HG03060 (cell line): ENCODE results near the gene ATXN1.
A peak's percentile ranks its signal among the peaks of the same experiment; 100 is the strongest.

Experiments
- ATAC-seq: cut with Tn5 transposase; IDR thresholded peaks from one replicate; pipeline ENCODE4 v1.9.1; 2021; ENCODE audit warnings: low read depth, moderate number of reproducible peaks; ENCODE audit not compliant: unreplicated experiment

The ATXN1 gene

GRCh38 chr6:16434885-16435284 lies 326.4 kb downstream of the ATXN1 start:
- ATAC-seq, result no peak

GRCh38 chr6:16433338-16433890 lies 327.8 kb downstream of the ATXN1 start:
- ATAC-seq, result no peak

GRCh38 chr6:16432075-16433032 lies 328.9 kb downstream of the ATXN1 start:
- ATAC-seq, result peak; percentile 58

- ATAC-seq, result no peak
Observed at GRCh38 chr6:16431106-16431505, 330.2 kb downstream of the ATXN1 start.

GRCh38 chr6:16430391-16431089 lies 330.7 kb downstream of the ATXN1 start:
- ATAC-seq, result no peak

- ATAC-seq, result no peak
Observed at GRCh38 chr6:16429669-16430068, 331.6 kb downstream of the ATXN1 start.

GRCh38 chr6:16427124-16427523 lies 334.1 kb downstream of the ATXN1 start:
- ATAC-seq, result no peak

- ATAC-seq, result no peak
Observed at GRCh38 chr6:16425881-16426615, 335.2 kb downstream of the ATXN1 start.

- no peak for ATAC-seq
Observed at GRCh38 chr6:16421462-16421960, 339.7 kb downstream of the ATXN1 start.

GRCh38 chr6:16420715-16421461 lies 340.4 kb downstream of the ATXN1 start:
- peak; percentile 49 for ATAC-seq

GRCh38 chr6:16420337-16420714 lies 340.9 kb downstream of the ATXN1 start:
- no peak for ATAC-seq

GRCh38 chr6:16419636-16420336 lies 341.5 kb downstream of the ATXN1 start:
- ATAC-seq, result peak; percentile 48

- no peak for ATAC-seq
Observed at GRCh38 chr6:16418151-16418550, 343.1 kb downstream of the ATXN1 start.

GRCh38 chr6:16415677-16416076 lies 345.6 kb downstream of the ATXN1 start:
- ATAC-seq, result no peak

GRCh38 chr6:16414205-16414604 lies 347.1 kb downstream of the ATXN1 start:
- ATAC-seq, result peak; percentile 41

- no peak for ATAC-seq
Observed at GRCh38 chr6:16413399-16413798, 347.9 kb downstream of the ATXN1 start.

- ATAC-seq, result no peak
Observed at GRCh38 chr6:16412982-16413381, 348.3 kb downstream of the ATXN1 start.

GRCh38 chr6:16412171-16412570 lies 349.1 kb downstream of the ATXN1 start:
- no peak for ATAC-seq
